Hepatocyte (in vitro differentiated cells): ENCODE measurements around the gene CBR1. TPM values are rescaled to one million over a fixed set of nuclear protein-coding genes. Genes with fewer than 3 reads are reported as not detected.

Experiments used
- DNase-seq: peaks from one replicate; pipeline ENCODE4 v3.0.0-alpha.2; 2016; ENCODE audit warnings: low spot score
- H2AFZ ChIP-seq: fragments of 200-600 bp; sonication (generic); 2 replicates; pipeline ENCODE4 v1.6.0; 2016; ENCODE audit warnings: antibody characterized with exemption, mild to moderate bottlenecking
- H3K27ac ChIP-seq: fragments of 200-600 bp; sonication (generic); 2 replicates; pipeline ENCODE4 v1.5.1; 2016; ENCODE audit warnings: mild to moderate bottlenecking
- H3K27me3 ChIP-seq: fragments of 200-600 bp; sonication (generic); 2 replicates; pipeline ENCODE4 v1.6.1; 2016
- H3K36me3 ChIP-seq: fragments of 200-600 bp; sonication (generic); replicated peaks from 2 replicates; pipeline ENCODE4 v1.5.1; 2016; ENCODE audit warnings: low read depth; ENCODE audit not compliant: insufficient read depth
- H3K4me1 ChIP-seq: fragments of 200-600 bp; sonication (generic); 2 replicates; pipeline ENCODE4 v1.5.1; 2016; ENCODE audit warnings: mild to moderate bottlenecking, moderate library complexity; ENCODE audit not compliant: insufficient read depth
- H3K4me2 ChIP-seq: fragments of 200-600 bp; sonication (generic); 2 replicates; pipeline ENCODE4 v1.6.0; 2016
- H3K4me3 ChIP-seq: fragments of 200-600 bp; sonication (generic); 2 replicates; pipeline ENCODE4 v1.5.1; 2016; ENCODE audit warnings: mild to moderate bottlenecking
- H3K79me2 ChIP-seq: fragments of 200-600 bp; sonication (generic); 2 replicates; pipeline ENCODE4 v1.6.0; 2017; ENCODE audit warnings: mild to moderate bottlenecking
- H3K9me2 ChIP-seq: fragments of 200-600 bp; sonication (generic); replicated peaks from 2 replicates; pipeline ENCODE4 v1.6.0; 2017; ENCODE audit warnings: mild to moderate bottlenecking; ENCODE audit not compliant: insufficient read depth
- H3K9me3 ChIP-seq: fragments of 200-600 bp; sonication (generic); 2 replicates; pipeline ENCODE4 v1.5.1; 2016; ENCODE audit warnings: low read depth, mild to moderate bottlenecking
- H4K20me1 ChIP-seq: fragments of 200-600 bp; sonication (generic); 2 replicates; pipeline ENCODE4 v1.6.0; 2016; ENCODE audit warnings: mild to moderate bottlenecking; ENCODE audit not compliant: insufficient read depth, poor library complexity, severe bottlenecking
- EZH2 ChIP-seq: fragments of 200-600 bp; sonication (generic); IDR thresholded peaks from 2 replicates; pipeline ENCODE4 v1.6.1; 2016; ENCODE audit warnings: antibody characterized with exemption, mild to moderate bottlenecking, borderline replicate concordance
- EZH2phosphoT487 ChIP-seq: fragments of 200-600 bp; sonication (generic); IDR thresholded peaks from one replicate; pipeline ENCODE4 v1.6.1; 2018; ENCODE audit warnings: antibody characterized with exemption, mild to moderate bottlenecking, low read depth, moderate library complexity; ENCODE audit not compliant: unreplicated experiment, severe bottlenecking
- WGBS: methylation state at CpG from one replicate; pipeline ENCODE4 v1.1.6; 2016; ENCODE audit warnings: low lambda C conversion rate; ENCODE audit errors: missing lambda C conversion rate; 5-methylcytosine and 5-hydroxymethylcytosine counted together
- polyA plus RNA-seq: library from polyadenylated mRNA; unstranded; fragments of >200 nt; fragmentation: Nextera tagmentation; extraction: Ambion mirVana; gene quantifications from 2 replicates; pipeline ENCODE4 v1.2.1, GENCODE V29; 2016
- total RNA-seq: library from RNA; depleted of rRNA; stranded (reverse); fragments of >200 nt; gene quantifications from 2 replicates; pipeline ENCODE4 v1.2.3, GENCODE V29; 2014
- TF ChIP-seq, protein P1 (sequence below): fragments of 200-600 bp; sonication (generic); IDR thresholded peaks from 2 replicates; pipeline ENCODE4 v1.5.1; 2016; ENCODE audit warnings: antibody characterized with exemption, mild to moderate bottlenecking; ENCODE audit not compliant: poor library complexity

Gene CBR1
- total and polyA plus RNA-seq, 2 experiments from 2014 or later, result 113 to 130 TPM

GRCh38 chr21:36023092-36023480 lies 46.7 kb upstream of the CBR1 start:
- no peak for TF ChIP-seq EZH2phosphoT487
- TF ChIP-seq EZH2, result no peak
- TF ChIP-seq, protein P1, sequence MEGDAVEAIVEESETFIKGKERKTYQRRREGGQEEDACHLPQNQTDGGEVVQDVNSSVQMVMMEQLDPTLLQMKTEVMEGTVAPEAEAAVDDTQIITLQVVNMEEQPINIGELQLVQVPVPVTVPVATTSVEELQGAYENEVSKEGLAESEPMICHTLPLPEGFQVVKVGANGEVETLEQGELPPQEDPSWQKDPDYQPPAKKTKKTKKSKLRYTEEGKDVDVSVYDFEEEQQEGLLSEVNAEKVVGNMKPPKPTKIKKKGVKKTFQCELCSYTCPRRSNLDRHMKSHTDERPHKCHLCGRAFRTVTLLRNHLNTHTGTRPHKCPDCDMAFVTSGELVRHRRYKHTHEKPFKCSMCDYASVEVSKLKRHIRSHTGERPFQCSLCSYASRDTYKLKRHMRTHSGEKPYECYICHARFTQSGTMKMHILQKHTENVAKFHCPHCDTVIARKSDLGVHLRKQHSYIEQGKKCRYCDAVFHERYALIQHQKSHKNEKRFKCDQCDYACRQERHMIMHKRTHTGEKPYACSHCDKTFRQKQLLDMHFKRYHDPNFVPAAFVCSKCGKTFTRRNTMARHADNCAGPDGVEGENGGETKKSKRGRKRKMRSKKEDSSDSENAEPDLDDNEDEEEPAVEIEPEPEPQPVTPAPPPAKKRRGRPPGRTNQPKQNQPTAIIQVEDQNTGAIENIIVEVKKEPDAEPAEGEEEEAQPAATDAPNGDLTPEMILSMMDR, result no peak
- Histone ChIP-seq H3K4me1 (peaks cover 5% of the 10 kb centered on the region), H3K27me3 (no peaks in the 10 kb centered on the region), H3K9me3 (no peaks in the 10 kb centered on the region), H3K36me3 (no peaks in the 10 kb centered on the region), H2AFZ (no peak overlapping the region), H4K20me1 (no peaks in the 10 kb centered on the region), H3K9me2 (no peaks in the 10 kb centered on the region), H3K79me2 (no peaks in the 10 kb centered on the region), H3K27ac (peak overlapping the region; percentile 65), H3K4me3 (no peak overlapping the region), H3K4me2 (no peak overlapping the region)
- DNase-seq, result peak; percentile 41
- WGBS, result 48% methylated on average over 3 of the region's 3 CpGs

DNA sequence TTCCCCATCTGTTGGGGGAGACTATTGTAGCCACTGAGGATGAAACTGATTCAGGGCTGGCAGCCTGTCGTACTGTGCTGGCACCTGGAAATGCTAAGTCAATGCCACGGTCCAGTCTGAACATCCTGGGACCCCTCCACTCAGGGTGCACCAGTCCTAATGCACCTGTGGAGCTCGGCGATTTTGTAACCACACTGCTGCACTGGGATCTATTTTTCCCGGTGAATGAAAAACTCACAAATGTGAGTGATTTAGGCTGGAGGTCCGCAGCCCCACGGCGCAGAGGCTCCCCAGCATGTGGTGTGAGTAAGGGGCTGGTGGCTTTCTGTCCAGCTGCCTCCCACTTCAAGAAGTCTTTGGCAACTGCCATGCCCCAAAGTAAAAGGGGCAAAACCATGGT lies 45.0 kb upstream of the CBR1 start:
- Histone ChIP-seq H2AFZ (no peak overlapping the region), H3K27me3 (no peaks in the 10 kb centered on the region), H3K79me2 (no peaks in the 10 kb centered on the region), H3K9me3 (no peaks in the 10 kb centered on the region), H3K36me3 (no peaks in the 10 kb centered on the region), H3K27ac (no peak overlapping the region), H4K20me1 (no peaks in the 10 kb centered on the region), H3K4me1 (peaks cover 5% of the 10 kb centered on the region), H3K4me3 (no peak overlapping the region), H3K9me2 (no peaks in the 10 kb centered on the region), H3K4me2 (no peak overlapping the region)
- TF ChIP-seq, protein P1, result no peak
- TF ChIP-seq EZH2phosphoT487 (no peak), EZH2 (no peak)
- 95% methylated on average over 8 of the region's 8 CpGs for WGBS
- DNase-seq, result no peak

DNA sequence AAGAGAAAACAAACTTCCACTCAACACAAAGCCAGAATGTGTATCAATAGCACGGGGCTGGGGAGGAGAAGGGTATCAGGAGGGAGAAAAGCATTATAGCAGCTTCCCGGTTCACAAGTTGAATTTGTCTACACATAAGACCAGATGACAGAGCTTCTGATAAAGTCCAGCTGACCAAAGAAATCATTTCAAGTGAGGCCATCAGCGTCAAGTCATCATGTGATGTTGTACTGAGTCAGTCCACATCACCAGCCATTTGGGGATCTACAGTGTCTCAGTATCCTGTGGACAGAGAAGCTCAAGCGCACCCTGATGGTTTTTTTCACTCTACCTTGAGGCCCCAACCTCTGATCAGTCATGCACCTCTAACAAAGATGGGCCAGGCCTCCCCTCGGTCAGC lies 42.5 kb upstream of the CBR1 start:
- Histone ChIP-seq H3K4me3 (no peak overlapping the region), H3K4me1 (peaks cover 7% of the 10 kb centered on the region), H3K27me3 (no peaks in the 10 kb centered on the region), H3K79me2 (no peaks in the 10 kb centered on the region), H3K9me2 (no peaks in the 10 kb centered on the region), H2AFZ (no peak overlapping the region), H3K27ac (no peak overlapping the region), H4K20me1 (no peaks in the 10 kb centered on the region), H3K4me2 (no peak overlapping the region), H3K36me3 (no peaks in the 10 kb centered on the region), H3K9me3 (no peaks in the 10 kb centered on the region)
- TF ChIP-seq EZH2, result no peak
- TF ChIP-seq, protein P1, result no peak
- no peak for TF ChIP-seq EZH2phosphoT487
- DNase-seq, result no peak
- 70% methylated on average over 5 of the region's 5 CpGs for WGBS
